ENCODE data around the gene NXN. TPM values are rescaled to one million over a fixed set of nuclear protein-coding genes. Genes with fewer than 3 reads are reported as not detected.
"Not testable (repeated sequence)": the region's sequence is repeated elsewhere in the genome, so short reads cannot be mapped to it uniquely, and the experiment has no call there.

Gene NXN
- total RNA-seq, 1 experiment from 2014 or later, result 6.0 TPM

DNA sequence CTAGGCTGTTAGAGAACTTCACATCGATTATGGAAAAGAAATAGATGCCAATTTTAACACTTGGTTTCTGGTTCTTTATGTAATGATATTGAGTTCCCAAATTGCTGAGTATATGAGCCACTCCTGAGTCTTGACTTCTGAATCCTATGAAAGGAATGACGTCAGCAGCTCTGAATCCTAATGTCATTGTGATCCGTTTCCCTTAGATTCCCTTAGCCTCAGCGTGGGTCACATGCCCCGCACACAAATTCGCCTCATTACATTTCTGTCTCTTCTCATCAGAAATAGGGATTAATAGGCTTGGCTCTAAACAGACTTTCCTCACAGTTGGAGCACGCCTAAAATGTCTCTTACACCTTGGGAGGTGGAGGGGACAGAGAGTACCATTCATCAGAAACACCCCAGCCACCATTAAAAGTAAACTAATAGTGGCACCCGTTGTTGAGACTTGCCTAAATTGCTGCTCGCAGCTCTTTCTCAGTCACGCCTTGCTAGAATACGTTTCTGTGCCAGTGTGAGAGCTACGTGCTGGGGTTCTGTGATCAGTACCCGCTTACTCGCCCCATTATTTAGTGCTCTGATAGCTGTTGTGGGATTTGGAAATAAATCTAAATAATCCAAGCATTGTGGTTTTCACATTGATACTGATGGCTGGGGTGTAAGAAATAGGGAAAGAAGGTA lies 190.3 kb downstream of the NXN start:
- ChIA-PET POLR2A (ENCODE audit: low non-redundant PET) (no interaction called here), CTCF (no interaction called here)
- H3K27ac ChIP-seq (ENCODE audit: low read depth, low read length, poor library complexity, severe bottlenecking), result no peak overlapping the region
- intact Hi-C loops (cut with micrococcal nuclease; ENCODE audit: unreplicated experiment), result no loop called here
- H3K9me3 ChIP-seq (ENCODE audit: low read depth, low read length, poor library complexity, severe bottlenecking), result no peaks in the 10 kb centered on the region
- peaks cover 23% of the 10 kb centered on the region for H3K36me3 ChIP-seq (ENCODE audit: insufficient read depth, low read length, poor library complexity, severe bottlenecking)
- no peak overlapping the region for H3K4me3 ChIP-seq (ENCODE audit: low read depth, low read length, poor library complexity, severe bottlenecking)
- H3K27me3 ChIP-seq (replicated peaks; ENCODE audit: insufficient read depth, low read depth, low read length, poor library complexity), result no peaks in the 10 kb centered on the region
- BruUV-seq (replicated peaks), result no TSS peak
- peaks cover under 1% of the 10 kb centered on the region for H3K4me1 ChIP-seq (ENCODE audit: insufficient read depth, low read length, poor library complexity, severe bottlenecking)
- no peak for DNase-seq (ENCODE audit: low spot score)
- TF ChIP-seq EZH2 (IDR thresholded peaks at IDR 0.05; ENCODE audit: borderline replicate concordance, low read depth, low read length, poor library complexity, severe bottlenecking), result no peak
- TF ChIP-seq, protein P1, sequence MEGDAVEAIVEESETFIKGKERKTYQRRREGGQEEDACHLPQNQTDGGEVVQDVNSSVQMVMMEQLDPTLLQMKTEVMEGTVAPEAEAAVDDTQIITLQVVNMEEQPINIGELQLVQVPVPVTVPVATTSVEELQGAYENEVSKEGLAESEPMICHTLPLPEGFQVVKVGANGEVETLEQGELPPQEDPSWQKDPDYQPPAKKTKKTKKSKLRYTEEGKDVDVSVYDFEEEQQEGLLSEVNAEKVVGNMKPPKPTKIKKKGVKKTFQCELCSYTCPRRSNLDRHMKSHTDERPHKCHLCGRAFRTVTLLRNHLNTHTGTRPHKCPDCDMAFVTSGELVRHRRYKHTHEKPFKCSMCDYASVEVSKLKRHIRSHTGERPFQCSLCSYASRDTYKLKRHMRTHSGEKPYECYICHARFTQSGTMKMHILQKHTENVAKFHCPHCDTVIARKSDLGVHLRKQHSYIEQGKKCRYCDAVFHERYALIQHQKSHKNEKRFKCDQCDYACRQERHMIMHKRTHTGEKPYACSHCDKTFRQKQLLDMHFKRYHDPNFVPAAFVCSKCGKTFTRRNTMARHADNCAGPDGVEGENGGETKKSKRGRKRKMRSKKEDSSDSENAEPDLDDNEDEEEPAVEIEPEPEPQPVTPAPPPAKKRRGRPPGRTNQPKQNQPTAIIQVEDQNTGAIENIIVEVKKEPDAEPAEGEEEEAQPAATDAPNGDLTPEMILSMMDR (conservative IDR thresholded peaks at IDR 0.05; ENCODE audit: low read depth, low read length), result no peak

DNA sequence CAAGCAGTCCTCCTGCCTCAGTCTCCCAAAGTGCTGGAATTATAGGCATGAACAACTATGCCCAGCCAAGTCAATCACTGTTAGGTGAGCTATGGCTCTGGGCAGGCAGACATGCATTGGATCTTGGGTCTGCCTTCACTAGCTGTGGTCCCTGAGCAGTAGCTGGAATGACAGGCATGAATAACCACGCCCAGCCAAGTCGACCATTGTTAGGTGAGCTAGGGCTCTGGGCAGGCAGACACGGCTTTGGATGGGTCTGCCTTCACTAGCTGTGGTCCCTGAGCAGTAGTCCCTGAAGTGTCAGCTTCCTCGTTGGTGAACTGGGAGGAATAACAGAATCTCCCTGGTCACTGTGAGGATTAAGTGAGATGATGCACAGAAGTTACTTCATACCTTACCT lies 191.0 kb downstream of the NXN start:
- peaks cover 28% of the 10 kb centered on the region for H3K36me3 ChIP-seq (ENCODE audit: insufficient read depth, low read length, poor library complexity, severe bottlenecking)
- POLR2A ChIA-PET (ENCODE audit: low non-redundant PET), result interaction anchor here (0.7 kb wide), 1 partner anchor 713 kb away, joined by 5 read pairs; no protein-coding TSS in a partner anchor
- no peaks in the 10 kb centered on the region for H3K27me3 ChIP-seq (replicated peaks; ENCODE audit: insufficient read depth, low read depth, low read length, poor library complexity)
- H3K27ac ChIP-seq (ENCODE audit: low read depth, low read length, poor library complexity, severe bottlenecking), result no peak overlapping the region
- no peaks in the 10 kb centered on the region for H3K9me3 ChIP-seq (ENCODE audit: low read depth, low read length, poor library complexity, severe bottlenecking)
- H3K4me3 ChIP-seq (ENCODE audit: low read depth, low read length, poor library complexity, severe bottlenecking), result no peak overlapping the region
- CTCF ChIA-PET, result no interaction called here
- no peak for DNase-seq (ENCODE audit: low spot score)
- BruUV-seq (replicated peaks), result no TSS peak
- TF ChIP-seq, protein P1 (conservative IDR thresholded peaks at IDR 0.05; ENCODE audit: low read depth, low read length), result no peak
- no peak for TF ChIP-seq EZH2 (IDR thresholded peaks at IDR 0.05; ENCODE audit: borderline replicate concordance, low read depth, low read length, poor library complexity, severe bottlenecking)
- intact Hi-C loops (cut with micrococcal nuclease; ENCODE audit: unreplicated experiment), result no loop called here
- peaks cover 7% of the 10 kb centered on the region for H3K4me1 ChIP-seq (ENCODE audit: insufficient read depth, low read length, poor library complexity, severe bottlenecking)

DNA sequence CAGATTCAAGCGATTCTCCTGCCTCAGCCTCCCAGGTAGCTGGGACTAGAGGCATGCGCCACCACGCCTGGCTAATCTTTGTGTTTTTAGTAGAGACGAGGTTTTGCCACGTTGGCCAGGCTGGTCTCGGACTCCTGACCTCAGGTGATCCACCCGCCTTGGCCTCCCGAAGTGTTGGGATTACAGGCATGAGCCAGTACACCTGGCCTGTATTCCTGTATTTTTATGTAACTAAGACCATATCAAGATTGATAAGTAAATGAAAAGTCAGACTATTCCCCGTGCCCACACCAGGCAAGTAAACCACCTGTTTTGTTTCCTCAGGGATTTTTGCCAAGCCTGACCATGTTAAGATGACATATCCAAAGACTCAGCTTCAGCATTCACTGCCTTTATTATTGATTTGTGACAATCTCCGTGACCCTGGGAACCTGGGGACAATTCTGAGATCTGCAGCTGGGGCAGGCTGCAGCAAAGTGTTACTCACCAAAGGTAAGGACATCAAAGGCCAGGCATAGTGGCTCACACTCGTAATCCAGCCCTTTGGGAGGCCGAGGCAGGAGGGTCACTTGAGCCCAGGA lies 191.8 kb downstream of the NXN start:
- intact Hi-C loops (cut with micrococcal nuclease; ENCODE audit: unreplicated experiment), result no loop called here
- no TSS peak for BruUV-seq (replicated peaks)
- DNase-seq (ENCODE audit: low spot score), result no peak
- H3K4me1 ChIP-seq (ENCODE audit: insufficient read depth, low read length, poor library complexity, severe bottlenecking), result peaks cover 14% of the 10 kb centered on the region
- no peak overlapping the region for H3K27ac ChIP-seq (ENCODE audit: low read depth, low read length, poor library complexity, severe bottlenecking)
- H3K4me3 ChIP-seq (ENCODE audit: low read depth, low read length, poor library complexity, severe bottlenecking), result no peak overlapping the region
- TF ChIP-seq EZH2 (IDR thresholded peaks at IDR 0.05; ENCODE audit: borderline replicate concordance, low read depth, low read length, poor library complexity, severe bottlenecking), result no peak
- TF ChIP-seq, protein P1 (conservative IDR thresholded peaks at IDR 0.05; ENCODE audit: low read depth, low read length), result no peak
- H3K27me3 ChIP-seq (replicated peaks; ENCODE audit: insufficient read depth, low read depth, low read length, poor library complexity), result no peaks in the 10 kb centered on the region
- ChIA-PET CTCF (interaction anchor here (0.6 kb wide), 1 partner anchor 35 kb away, joined by 5 read pairs; no protein-coding TSS in a partner anchor), POLR2A (ENCODE audit: low non-redundant PET) (interaction anchor here (0.7 kb wide), 1 partner anchor 714 kb away, joined by 5 read pairs; no protein-coding TSS in a partner anchor)
- H3K36me3 ChIP-seq (ENCODE audit: insufficient read depth, low read length, poor library complexity, severe bottlenecking), result peaks cover 28% of the 10 kb centered on the region
- H3K9me3 ChIP-seq (ENCODE audit: low read depth, low read length, poor library complexity, severe bottlenecking), result no peaks in the 10 kb centered on the region

DNA sequence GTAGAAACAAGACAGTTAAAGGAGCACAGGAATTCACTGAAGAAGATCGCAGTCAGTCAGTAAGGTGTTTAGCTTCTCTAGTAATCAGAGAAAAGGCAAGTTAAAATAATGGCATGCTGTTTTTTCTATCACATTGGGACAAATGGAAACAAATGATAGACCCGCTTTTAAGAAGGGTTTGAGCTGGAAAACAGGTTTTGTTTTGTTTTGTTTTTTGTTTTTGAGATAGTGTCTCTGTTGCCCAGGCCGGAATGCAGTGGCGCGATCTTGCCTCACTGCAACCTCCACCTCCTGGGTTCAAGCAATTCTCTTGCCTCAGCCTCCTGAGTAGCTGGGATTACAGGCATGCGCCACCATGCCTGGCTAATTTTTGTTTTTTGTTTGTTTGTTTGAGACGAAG lies 193.7 kb downstream of the NXN start:
- Histone ChIP-seq H3K36me3 (ENCODE audit: insufficient read depth, low read length, poor library complexity, severe bottlenecking) (peaks cover 20% of the 10 kb centered on the region), H3K4me1 (ENCODE audit: insufficient read depth, low read length, poor library complexity, severe bottlenecking) (peaks cover 14% of the 10 kb centered on the region)
- H3K4me3 ChIP-seq (ENCODE audit: low read depth, low read length, poor library complexity, severe bottlenecking); H3K9me3 ChIP-seq (ENCODE audit: low read depth, low read length, poor library complexity, severe bottlenecking); H3K27ac ChIP-seq (ENCODE audit: low read depth, low read length, poor library complexity, severe bottlenecking); DNase-seq (ENCODE audit: low spot score); CTCF ChIA-PET; POLR2A ChIA-PET (ENCODE audit: low non-redundant PET); BruUV-seq (replicated peaks); H3K27me3 ChIP-seq (replicated peaks; ENCODE audit: insufficient read depth, low read depth, low read length, poor library complexity); intact Hi-C loops (cut with micrococcal nuclease; ENCODE audit: unreplicated experiment): not testable (repeated sequence)

All from A673 (cell line).